Measurements from ENCODE around the gene CABLES1. TPM values are rescaled to one million over a fixed set of nuclear protein-coding genes. Genes with fewer than 3 reads are reported as not detected.

The CABLES1 gene
- total RNA-seq, 1 experiment from 2014 or later: 29.5 TPM

GRCh38 chr18:23235860-23236259 is 100.6 kb downstream of the CABLES1 start:
- no peaks in the 10 kb centered on the region for H3K27me3 ChIP-seq (replicated peaks; ENCODE audit: control insufficient read depth, insufficient read depth, low read length)
- Mint-ChIP-seq H3K4me1 (ENCODE audit: low read depth, unreplicated experiment) (no peaks in the 10 kb centered on the region), H3K4me3 (ENCODE audit: unreplicated experiment) (no peak overlapping the region), H3K27me3 (ENCODE audit: insufficient read depth, unreplicated experiment) (no peaks in the 10 kb centered on the region), H3K36me3 (ENCODE audit: insufficient read depth, unreplicated experiment) (peaks cover 27% of the 10 kb centered on the region), H3K27ac (ENCODE audit: unreplicated experiment) (no peak overlapping the region), H3K9me3 (ENCODE audit: unreplicated experiment) (no peaks in the 10 kb centered on the region)
- BruUV-seq (replicated peaks): no TSS peak
- ChIA-PET POLR2A (no interaction called here), CTCF (no interaction called here)
- H3K4me3 ChIP-seq (ENCODE audit: low read depth, low read length): no peak overlapping the region
- DNase-seq: no peak
- no peak for TF ChIP-seq CTCF (IDR thresholded peaks at IDR 0.05; ENCODE audit: insufficient read depth in 1 of 2, low read depth in 1 of 2, low read length in 1 of 2, severe bottlenecking in 1 of 2, unreplicated experiment in 1 of 2)
- intact Hi-C loops (cut with micrococcal nuclease; ENCODE audit: unreplicated experiment): no loop called here
- H3K9me3 ChIP-seq: no peaks in the 10 kb centered on the region
- H3K4me1 ChIP-seq: no peaks in the 10 kb centered on the region
- H3K36me3 ChIP-seq (ENCODE audit: control insufficient read depth, insufficient read depth, low read length): peaks cover 4% of the 10 kb centered on the region

GRCh38 chr18:23236876-23237468 is 101.7 kb downstream of the CABLES1 start:
- peaks cover 27% of the 10 kb centered on the region for H3K36me3 Mint-ChIP-seq (ENCODE audit: insufficient read depth, unreplicated experiment)
- intact Hi-C loops (cut with micrococcal nuclease; ENCODE audit: unreplicated experiment): no loop called here
- no TSS peak for BruUV-seq (replicated peaks)
- H3K27me3 Mint-ChIP-seq (ENCODE audit: insufficient read depth, unreplicated experiment): no peaks in the 10 kb centered on the region
- DNase-seq: no peak
- H3K4me1 Mint-ChIP-seq (ENCODE audit: low read depth, unreplicated experiment): no peaks in the 10 kb centered on the region
- H3K9me3 ChIP-seq: no peaks in the 10 kb centered on the region
- no peaks in the 10 kb centered on the region for H3K27me3 ChIP-seq (replicated peaks; ENCODE audit: control insufficient read depth, insufficient read depth, low read length)
- POLR2A ChIA-PET: no interaction called here
- no peak overlapping the region for H3K4me3 Mint-ChIP-seq (ENCODE audit: unreplicated experiment)
- H3K4me1 ChIP-seq: peaks cover 5% of the 10 kb centered on the region; the same call in 1 of the 2 replicates
- no peak overlapping the region for H3K4me3 ChIP-seq (ENCODE audit: low read depth, low read length)
- peaks cover 4% of the 10 kb centered on the region for H3K36me3 ChIP-seq (ENCODE audit: control insufficient read depth, insufficient read depth, low read length)
- CTCF ChIA-PET: no interaction called here
- no peaks in the 10 kb centered on the region for H3K9me3 Mint-ChIP-seq (ENCODE audit: unreplicated experiment)
- H3K27ac Mint-ChIP-seq (ENCODE audit: unreplicated experiment): no peak overlapping the region
- TF ChIP-seq CTCF (IDR thresholded peaks at IDR 0.05; ENCODE audit: insufficient read depth in 1 of 2, low read depth in 1 of 2, low read length in 1 of 2, severe bottlenecking in 1 of 2, unreplicated experiment in 1 of 2): no peak

- Mint-ChIP-seq H3K9me3 (ENCODE audit: unreplicated experiment) (no peaks in the 10 kb centered on the region), H3K4me1 (ENCODE audit: low read depth, unreplicated experiment) (no peaks in the 10 kb centered on the region), H3K36me3 (ENCODE audit: insufficient read depth, unreplicated experiment) (peaks cover 27% of the 10 kb centered on the region), H3K4me3 (ENCODE audit: unreplicated experiment) (no peak overlapping the region), H3K27me3 (ENCODE audit: insufficient read depth, unreplicated experiment) (no peaks in the 10 kb centered on the region), H3K27ac (ENCODE audit: unreplicated experiment) (no peak overlapping the region)
- DNase-seq: no peak
- Histone ChIP-seq H3K36me3 (ENCODE audit: control insufficient read depth, insufficient read depth, low read length) (peaks cover 4% of the 10 kb centered on the region), H3K27me3 (replicated peaks; ENCODE audit: control insufficient read depth, insufficient read depth, low read length) (no peaks in the 10 kb centered on the region), H3K9me3 (no peaks in the 10 kb centered on the region), H3K4me1 (peaks cover 5% of the 10 kb centered on the region; the same call in 1 of the 2 replicates), H3K4me3 (ENCODE audit: low read depth, low read length) (no peak overlapping the region)
- ChIA-PET CTCF (interaction anchor here (0.6 kb wide), 1 partner anchor 23 kb away, joined by 3 read pairs; no protein-coding TSS in a partner anchor), POLR2A (no interaction called here)
- no peak for TF ChIP-seq CTCF (IDR thresholded peaks at IDR 0.05; ENCODE audit: insufficient read depth in 1 of 2, low read depth in 1 of 2, low read length in 1 of 2, severe bottlenecking in 1 of 2, unreplicated experiment in 1 of 2)
- intact Hi-C loops (cut with micrococcal nuclease; ENCODE audit: unreplicated experiment): no loop called here
- no TSS peak for BruUV-seq (replicated peaks)
These were observed 102.4 kb downstream of the CABLES1 start for GRCh38 chr18:23237524-23238151.
